HEK293 (cell line): ENCODE measurements around the gene TMEM170A.

Source experiments
- CTCF ChIA-PET: fragments of 350-600 bp; formaldehyde crosslinking; extraction: SDS; loops from one replicate; lab custom pipeline; 2021; ENCODE audit warnings: antibody characterized with exemption; lab: Yijun Ruan, JAX
- POLR2A ChIA-PET: fragments of 300-600 bp; formaldehyde crosslinking; extraction: SDS; loops from one replicate; lab custom pipeline; 2020; ENCODE audit warnings: antibody characterized with exemption, inconsistent platforms; lab: Yijun Ruan, JAX
- H3K27ac ChIP-seq: fragments of 200-500 bp; sonication (Bioruptor generic); 2 replicates; pipeline ENCODE4 v1.5.1; 2014; ENCODE audit warnings: low read depth, low read length, control low read depth, inconsistent platforms; ENCODE audit errors: extremely low read depth
- H3K36me3 ChIP-seq, 2 experiments: fragments of 200-500 bp in 1 of 2; sonication (Bioruptor generic) in 1 of 2; 1 replicate in 1 of 2; 2 replicates in 1 of 2; pipeline ENCODE4 v1.5.1; 2014 to 2017; ENCODE audit warnings: inconsistent platforms in 2 of 2, low read length in 2 of 2; ENCODE audit not compliant: control insufficient read depth in 2 of 2, insufficient read depth in 1 of 2
- H3K4me1 ChIP-seq: fragments of 200-500 bp; sonication (Bioruptor generic); 2 replicates; pipeline ENCODE4 v1.5.1; 2014; ENCODE audit warnings: mild to moderate bottlenecking, low read length, inconsistent platforms; ENCODE audit not compliant: control insufficient read depth, insufficient read depth
- H3K4me3 ChIP-seq: 2 replicates; pipeline ENCODE4 v1.5.1; 2011; ENCODE audit warnings: low read depth, mild to moderate bottlenecking, control low read depth, low read length, moderate library complexity
- H3K9me3 ChIP-seq: fragments of 200-500 bp; sonication (Bioruptor generic); 2 replicates; pipeline ENCODE4 v1.5.1; 2014; ENCODE audit warnings: low read depth, low read length, inconsistent platforms; ENCODE audit not compliant: control insufficient read depth, insufficient read depth
- FEZF1 ChIP-seq: fragments of 450-650 bp; formaldehyde crosslinking; IDR thresholded peaks from 2 replicates; pipeline ENCODE4 v1.5.1; 2016; ENCODE audit warnings: missing biosample characterization, missing genetic modification characterization
- GFI1B ChIP-seq: fragments of 450-650 bp; formaldehyde crosslinking; IDR thresholded peaks from 2 replicates; pipeline ENCODE4 v1.5.1; 2016; ENCODE audit warnings: missing biosample characterization, missing genetic modification characterization
- MZF1 ChIP-seq: fragments of 450-650 bp; formaldehyde crosslinking; IDR thresholded peaks from 2 replicates; pipeline ENCODE4 v1.5.1; 2017; ENCODE audit warnings: missing biosample characterization, missing genetic modification characterization, borderline replicate concordance
- TSHZ1 ChIP-seq: fragments of 450-650 bp; formaldehyde crosslinking; IDR thresholded peaks from 2 replicates; pipeline ENCODE4 v1.5.1; 2016; ENCODE audit warnings: missing biosample characterization, missing genetic modification characterization, borderline replicate concordance
- ZBTB11 ChIP-seq: fragments of 450-650 bp; formaldehyde crosslinking; conservative IDR thresholded peaks from 2 replicates; pipeline ENCODE4 v1.5.1; 2016; ENCODE audit warnings: low read depth, missing biosample characterization, missing genetic modification characterization
- ZBTB49 ChIP-seq: fragments of 450-650 bp; formaldehyde crosslinking; IDR thresholded peaks from 2 replicates; pipeline ENCODE4 v1.5.1; 2016; ENCODE audit warnings: missing biosample characterization, missing genetic modification characterization, low read depth
- ZNF221 ChIP-seq: fragments of 450-650 bp; formaldehyde crosslinking; IDR thresholded peaks from 2 replicates; pipeline ENCODE4 v1.5.1; 2017; ENCODE audit warnings: missing biosample characterization, missing genetic modification characterization, borderline replicate concordance
- ZNF23 ChIP-seq: fragments of 450-650 bp; formaldehyde crosslinking; IDR thresholded peaks from 2 replicates; pipeline ENCODE4 v1.5.1; 2016; ENCODE audit warnings: missing biosample characterization, missing genetic modification characterization, borderline replicate concordance
- ZNF341 ChIP-seq: fragments of 450-650 bp; formaldehyde crosslinking; IDR thresholded peaks from 2 replicates; pipeline ENCODE4; 2016; ENCODE audit warnings: low read depth, missing biosample characterization, missing genetic modification characterization
- ZNF391 ChIP-seq: fragments of 450-650 bp; formaldehyde crosslinking; IDR thresholded peaks from 2 replicates; pipeline ENCODE4 v1.5.1; 2016; ENCODE audit warnings: low read depth, missing biosample characterization, missing genetic modification characterization, borderline replicate concordance
- ZNF510 ChIP-seq: fragments of 450-650 bp; formaldehyde crosslinking; IDR thresholded peaks from 2 replicates; pipeline ENCODE4 v1.5.1; 2018; ENCODE audit warnings: mild to moderate bottlenecking, missing genetic modification characterization, missing biosample characterization; ENCODE audit not compliant: insufficient replicate concordance
- ZNF548 ChIP-seq: fragments of 450-650 bp; formaldehyde crosslinking; IDR thresholded peaks from 2 replicates; pipeline ENCODE4 v1.5.1; 2016; ENCODE audit warnings: missing biosample characterization, missing genetic modification characterization
- ZNF660 ChIP-seq: fragments of 450-650 bp; IDR thresholded peaks from 2 replicates; pipeline ENCODE4 v1.5.1; 2018; ENCODE audit warnings: missing biosample characterization, mild to moderate bottlenecking, missing genetic modification characterization
- ZNF704 ChIP-seq: fragments of 450-650 bp; formaldehyde crosslinking; IDR thresholded peaks from 2 replicates; pipeline ENCODE4 v1.5.1; 2016; ENCODE audit warnings: missing biosample characterization, missing genetic modification characterization
- ZNF768 ChIP-seq: fragments of 450-650 bp; formaldehyde crosslinking; IDR thresholded peaks from 2 replicates; pipeline ENCODE4 v1.5.1; 2018; ENCODE audit warnings: missing biosample characterization, mild to moderate bottlenecking, missing genetic modification characterization
- ZNF843 ChIP-seq: fragments of 450-650 bp; formaldehyde crosslinking; IDR thresholded peaks from 2 replicates; pipeline ENCODE4 v1.5.1; 2016; ENCODE audit warnings: missing biosample characterization, missing genetic modification characterization
- ZXDB ChIP-seq: fragments of 450-650 bp; formaldehyde crosslinking; IDR thresholded peaks from 2 replicates; pipeline ENCODE4 v1.5.1; 2016; ENCODE audit warnings: missing biosample characterization, missing genetic modification characterization

TMEM170A gene

GRCh38 chr16:75455677-75456076 is 8.8 kb downstream of the TMEM170A start:
- peak; percentile 50; the same call in 1 of the 2 replicates for TF ChIP-seq ZNF341 (tag by site-specific recombination)
- TF ChIP-seq MZF1 (tag by site-specific recombination) = peak; percentile 70; the same call in 1 of the 2 replicates
- TF ChIP-seq ZNF843 = no peak
- peak; percentile 84 for TF ChIP-seq ZNF660 (tag by site-specific recombination)
- no peak for TF ChIP-seq ZBTB49 (tag by site-specific recombination)
- no peak for TF ChIP-seq ZNF704 (tag by site-specific recombination)
- POLR2A ChIA-PET = interaction anchor here (0.8 to 1.0 kb wide), 3 partner anchors 8 to 192 kb away, joined by 3 read pairs; partner anchors contain the start of genes KARS1 and TERF2IP
- peaks cover 34% of the 10 kb centered on the region for H3K4me1 ChIP-seq
- H3K36me3 ChIP-seq = peaks cover 6 to 9% of the 10 kb centered on the region in 2 experiments; a peak in 2 of 3 replicates
- no peak overlapping the region for H3K27ac ChIP-seq
- CTCF ChIA-PET = interaction anchor here (0.6 to 3.9 kb wide), 3 partner anchors 10 to 222 kb away, joined by 3 to 23 read pairs (median 4); no protein-coding TSS in a partner anchor
- no peaks in the 10 kb centered on the region for H3K9me3 ChIP-seq
- H3K4me3 ChIP-seq = no peak overlapping the region

GRCh38 chr16:75452464-75453190 is 11.9 kb downstream of the TMEM170A start:
- Histone ChIP-seq H3K27ac (no peak overlapping the region), H3K4me1 (peaks cover 22% of the 10 kb centered on the region), H3K36me3 (peaks cover 9 to 24% of the 10 kb centered on the region in 2 experiments; a peak in 2 of 3 replicates), H3K4me3 (no peak overlapping the region), H3K9me3 (no peaks in the 10 kb centered on the region)
- no peak for TF ChIP-seq ZNF23 (tag by site-specific recombination)
- TF ChIP-seq FEZF1 (tag by site-specific recombination) = peak; percentile 24; the same call in 1 of the 2 replicates
- no peak for TF ChIP-seq ZNF768 (tag by site-specific recombination)
- peak; percentile 43; the same call in 1 of the 2 replicates for TF ChIP-seq ZNF843
- 0 out of 2 replicates have a peak, but pooled peaks have one; percentile 26 for TF ChIP-seq ZXDB (tag by site-specific recombination)
- no peak for TF ChIP-seq ZNF548 (tag by site-specific recombination)
- POLR2A ChIA-PET = no interaction called here
- CTCF ChIA-PET = interaction anchor here (0.8 to 0.9 kb wide), 2 partner anchors 32 to 98 kb away, joined by 3 read pairs; no protein-coding TSS in a partner anchor

- CTCF ChIA-PET = interaction anchor here (0.6 to 1.7 kb wide), 4 partner anchors 17 to 463 kb away, joined by 3 to 6 read pairs (median 4); no protein-coding TSS in a partner anchor
- POLR2A ChIA-PET = interaction anchor here (0.7 kb wide), 2 partner anchors 14 to 226 kb away, joined by 3 to 4 read pairs; no protein-coding TSS in a partner anchor
- Histone ChIP-seq H3K4me3 (no peak overlapping the region), H3K27ac (no peak overlapping the region), H3K4me1 (peaks cover 10% of the 10 kb centered on the region), H3K36me3 (peaks cover 9 to 28% of the 10 kb centered on the region in 2 experiments; a peak in 2 of 3 replicates), H3K9me3 (no peaks in the 10 kb centered on the region)
- TF ChIP-seq TSHZ1 (tag by site-specific recombination) = peak; percentile 70; the same call in 1 of the 2 replicates
- TF ChIP-seq ZBTB11 = 0 out of 2 replicates have a peak, but pooled peaks have one; percentile 9
- TF ChIP-seq GFI1B (tag by site-specific recombination) = 0 out of 2 replicates have a peak, but pooled peaks have one; percentile 31
- TF ChIP-seq ZNF391 (tag by site-specific recombination) = peak; percentile 52; the same call in 1 of the 2 replicates
- TF ChIP-seq ZXDB (tag by site-specific recombination) = peak; percentile 71
- no peak for TF ChIP-seq ZNF221 (tag by site-specific recombination)
- peak; percentile 78 for TF ChIP-seq FEZF1 (tag by site-specific recombination)
- peak; percentile 6 for TF ChIP-seq ZNF510 (tag by site-specific recombination)
Measured at GRCh38 chr16:75446416-75446815, 18.1 kb downstream of the TMEM170A start.
